Stimulated activated CD8-positive, alpha-beta memory T cell treated with anti-CD3 and anti-CD28 coated beads, Interleukin-4, amount 100 ng/mL, for 24 hours (primary cell): Measurements from ENCODE around the gene GUF1.

Source experiments
- DNase-seq: peaks from one replicate; pipeline ENCODE4 v3.0.0-alpha.2; 2020; ENCODE audit warnings: low read depth

Gene GUF1

DNA sequence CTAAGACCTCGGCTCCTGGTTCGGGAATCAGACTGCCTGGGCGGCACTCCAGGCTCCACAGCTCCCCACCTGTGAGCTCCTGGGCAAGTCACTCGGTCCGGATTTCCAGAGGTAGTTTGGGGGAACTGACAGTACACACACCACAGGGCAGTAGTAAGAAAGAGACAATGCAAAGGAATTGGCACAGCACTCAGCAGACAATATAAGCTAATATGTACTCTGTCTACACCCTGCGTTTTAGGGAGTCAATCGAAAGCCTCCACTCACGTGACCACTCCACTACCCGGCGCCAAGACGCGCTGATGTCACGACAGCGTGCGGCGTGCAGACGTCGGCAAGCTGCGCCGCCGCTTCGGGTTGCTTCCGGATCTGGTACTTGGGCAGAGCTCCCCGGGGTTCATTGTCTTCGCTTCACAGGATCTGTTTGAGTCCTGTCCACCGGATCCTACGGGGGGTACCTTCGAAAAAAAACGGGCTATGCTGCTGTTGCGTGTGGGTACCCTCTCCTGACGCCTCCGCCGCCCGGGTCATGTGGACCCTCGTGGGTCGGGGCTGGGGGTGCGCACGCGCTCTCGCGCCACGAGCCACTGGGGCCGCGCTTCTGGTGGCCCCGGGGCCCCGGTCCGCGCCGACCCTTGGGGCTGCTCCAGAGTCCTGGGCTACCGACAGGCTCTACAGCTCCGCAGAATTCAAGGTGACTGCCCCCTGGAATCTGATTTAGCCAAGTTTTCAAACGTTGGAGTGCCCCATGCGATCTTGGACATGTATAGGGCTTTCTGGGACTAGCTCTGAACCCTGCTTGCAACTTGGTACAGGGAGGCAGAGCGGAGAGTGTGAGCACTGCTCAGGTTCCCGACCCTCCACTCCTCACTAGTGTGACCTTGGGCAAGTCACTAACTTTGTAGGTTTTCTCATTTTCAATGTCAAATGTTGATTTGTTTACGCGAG, at the start of gene GUF1:
TSS of gene GUF1 (plus strand) at position 327 of the 948 bp plus-strand sequence. CDS start at position 530, 203 bp downstream.
- peak; percentile 78 for DNase-seq

- no peak for DNase-seq
These were observed 48.8 kb upstream of the GUF1 start for GRCh38 chr4:44629280-44629866.

DNA sequence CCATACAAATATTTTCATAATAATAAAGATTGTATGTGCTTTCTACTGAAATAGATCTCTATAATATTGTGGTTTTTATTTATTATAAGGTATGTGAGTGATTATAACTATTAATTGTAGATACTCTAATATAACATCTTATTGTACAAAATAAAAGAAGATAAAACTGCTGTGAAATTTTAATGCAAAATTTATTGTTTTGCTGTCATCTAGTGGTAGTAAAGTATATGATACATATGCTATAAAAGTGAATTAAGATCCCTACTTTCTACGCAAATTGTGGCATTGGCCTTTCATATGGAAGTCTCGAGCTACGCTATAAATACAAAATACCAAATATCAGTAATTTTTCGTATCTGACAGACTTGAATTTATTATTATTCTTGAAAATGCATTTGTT, 46.1 kb upstream of the GUF1 start:
- no peak for DNase-seq

DNA sequence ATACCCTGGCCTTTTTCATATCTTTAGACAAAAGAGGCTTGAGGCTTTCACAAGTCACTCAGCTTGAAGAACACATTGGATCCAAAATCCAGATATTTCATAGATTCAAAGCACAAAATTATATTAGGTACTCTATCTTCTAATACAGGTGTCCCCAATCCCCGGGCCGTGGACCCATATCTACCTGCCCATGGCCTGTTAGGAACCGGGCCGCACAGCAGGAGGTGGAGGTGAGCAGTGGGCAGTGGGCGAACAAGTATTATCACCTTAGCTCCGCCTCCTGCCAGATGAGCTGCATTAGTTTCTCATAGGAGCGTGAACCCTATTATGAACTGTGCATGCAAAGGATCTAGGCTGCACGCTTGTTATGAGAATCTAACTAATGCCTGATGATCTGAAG, 45.5 kb upstream of the GUF1 start:
- no peak for DNase-seq

GRCh38 chr4:44638091-44638490, 40.1 kb upstream of the GUF1 start:
- DNase-seq = no peak

- DNase-seq = no peak
These were observed 32.1 kb upstream of the GUF1 start for GRCh38 chr4:44646151-44646550.

DNA sequence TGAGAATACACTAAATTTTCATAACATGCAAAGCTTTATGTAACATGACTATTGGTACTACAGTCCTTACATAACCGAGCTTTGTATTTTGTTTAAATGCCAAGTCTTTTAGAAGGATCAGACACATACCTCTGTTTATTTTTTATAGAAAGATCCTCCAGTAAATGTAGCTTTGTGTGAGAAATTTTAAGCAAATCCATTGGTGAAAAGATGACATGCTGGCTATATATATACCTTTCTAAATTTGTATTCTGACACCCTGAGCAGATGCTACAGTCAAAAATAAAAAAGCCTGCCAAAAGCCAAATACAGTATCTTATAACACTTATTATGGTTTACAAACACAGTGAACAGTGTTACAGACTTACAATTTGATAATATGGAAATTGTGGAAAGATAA, 26.8 kb upstream of the GUF1 start, which contains the start of gene YIPF7:
TSS of gene YIPF7 (minus strand) at position 201 of the 400 bp plus-strand sequence. CDS start 1,525 bp downstream, outside the sequence.
- DNase-seq = no peak

DNA sequence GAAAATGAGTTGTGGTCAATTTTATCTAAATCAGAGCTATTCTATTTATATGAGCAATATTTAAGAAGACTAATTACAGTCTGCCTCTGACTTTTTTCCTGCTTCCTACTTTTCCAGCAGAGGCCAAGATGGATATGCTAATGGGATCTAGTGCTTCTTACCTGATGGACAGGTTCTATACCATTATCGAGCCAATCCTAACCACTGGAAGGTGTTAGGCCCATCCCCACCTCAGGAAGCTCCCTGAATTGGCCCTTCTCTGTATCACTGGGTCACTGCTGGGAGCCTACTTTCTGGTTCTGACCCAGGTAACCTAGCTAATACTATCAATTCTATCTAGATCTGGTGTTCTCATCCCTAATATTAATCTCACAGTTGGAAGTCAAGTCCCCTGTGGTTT, 26.2 kb upstream of the GUF1 start:
- DNase-seq = no peak

DNA sequence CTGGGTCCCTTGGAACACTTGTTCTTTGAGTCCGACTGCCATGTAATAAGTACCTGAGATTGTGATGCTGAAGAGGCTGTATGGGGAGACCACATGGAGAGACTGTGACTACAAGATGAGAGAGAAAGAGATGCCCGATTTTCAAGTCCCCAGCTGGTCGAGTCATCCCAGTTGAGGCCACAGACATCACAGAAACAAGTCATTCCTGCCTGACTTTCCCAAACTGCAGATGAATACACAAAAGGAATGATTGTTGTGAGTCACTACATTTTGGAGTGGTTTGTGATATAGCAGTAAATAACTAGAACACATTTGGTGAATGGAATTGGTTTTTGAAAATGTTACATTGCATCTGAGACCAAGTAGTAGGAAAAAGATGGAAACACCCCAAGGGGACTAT, 17.8 kb upstream of the GUF1 start:
- DNase-seq = no peak

- DNase-seq = no peak
These were observed 16.1 kb upstream of the GUF1 start for GRCh38 chr4:44661940-44662622.

DNA sequence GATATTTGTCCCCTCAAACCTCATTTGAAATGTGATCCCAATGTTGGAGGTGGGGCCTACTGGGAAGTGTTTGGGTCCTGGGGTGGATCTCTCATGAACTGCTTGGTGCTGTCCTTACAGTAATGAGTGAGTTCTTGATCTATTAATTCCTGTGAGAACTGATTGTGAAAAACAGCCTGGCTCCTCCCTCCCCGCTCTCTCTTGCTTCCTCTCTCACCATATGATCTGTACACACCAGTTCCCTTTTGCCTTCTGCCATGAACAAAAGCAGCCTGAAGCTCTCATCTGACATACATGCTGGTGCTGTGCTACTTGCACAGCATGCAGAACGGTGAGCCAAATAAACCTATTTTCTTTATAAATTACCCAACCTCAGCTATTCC, 15.6 kb upstream of the GUF1 start:
- no peak for DNase-seq

DNA sequence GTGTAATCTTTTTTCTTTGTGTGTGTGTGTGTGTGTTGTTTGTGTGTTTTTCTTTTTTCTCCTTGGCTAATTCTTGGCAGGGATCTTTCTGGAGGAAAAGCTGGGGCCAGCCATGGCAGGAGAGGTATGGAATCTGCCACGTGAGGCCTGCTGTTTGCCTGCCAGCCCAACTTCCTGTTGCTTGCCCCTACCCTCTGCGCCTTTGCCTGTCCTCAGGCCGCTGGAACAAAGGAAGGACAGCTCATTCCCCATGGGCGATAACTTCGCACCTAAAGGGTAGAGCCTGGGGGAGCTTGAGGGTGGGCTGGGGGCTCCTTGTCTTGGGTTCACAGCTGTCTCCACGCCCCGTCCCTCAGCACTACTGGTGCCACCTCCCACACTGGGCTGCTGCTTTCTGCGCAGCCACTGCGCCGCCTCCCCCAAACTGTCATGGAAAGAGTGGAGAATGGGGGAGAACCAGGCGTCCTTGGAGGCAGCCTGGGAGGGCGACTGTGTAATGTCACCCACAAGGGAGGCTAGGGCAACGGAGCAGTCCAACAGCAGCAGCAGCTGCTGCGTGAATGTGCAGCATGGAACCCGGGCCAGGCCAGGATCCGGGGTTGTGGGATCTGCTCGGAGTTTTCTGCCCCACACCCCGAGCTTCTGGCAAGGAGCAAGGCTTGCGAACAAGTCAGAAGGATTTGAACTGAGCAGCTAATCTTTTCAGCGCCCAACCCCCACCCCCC, 14.5 kb upstream of the GUF1 start:
- DNase-seq = no peak

- DNase-seq = no peak
These were observed 9.7 kb upstream of the GUF1 start for GRCh38 chr4:44668526-44668925.

DNA sequence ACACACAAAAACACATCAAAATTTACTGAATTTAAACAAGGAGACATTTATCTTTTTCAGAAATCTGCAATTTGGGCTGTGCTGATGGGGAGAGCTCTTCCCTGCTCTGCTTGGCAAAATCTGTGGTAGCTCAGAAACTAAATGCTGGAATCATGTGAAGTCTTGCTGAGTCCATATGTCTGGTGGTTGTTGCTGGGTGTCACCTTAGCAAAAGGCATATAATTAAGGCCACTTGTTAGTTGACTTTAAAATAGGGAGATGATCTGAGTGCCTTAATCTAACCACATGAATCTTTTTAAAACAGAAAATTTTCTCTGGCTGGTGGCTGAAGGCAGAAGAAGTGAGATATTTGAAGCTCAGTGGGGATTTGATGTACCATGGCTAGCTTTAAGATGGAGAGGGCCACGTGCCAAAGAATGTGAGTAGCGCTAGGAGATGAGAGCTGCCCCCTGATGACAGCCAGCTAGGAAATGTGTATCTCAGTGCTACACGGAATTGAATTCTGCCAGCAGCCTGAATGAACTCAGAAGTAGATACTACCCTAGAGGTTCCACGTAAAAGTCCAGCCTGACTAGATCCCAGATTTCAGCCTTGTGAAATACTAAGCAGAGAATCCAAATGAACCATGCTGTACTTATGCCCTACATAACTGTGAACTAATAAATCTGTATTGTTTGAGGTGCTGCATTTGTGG, 7.6 kb upstream of the GUF1 start:
- DNase-seq = no peak

- no peak for DNase-seq
These were observed 6.6 kb upstream of the GUF1 start for GRCh38 chr4:44671636-44672035.

DNA sequence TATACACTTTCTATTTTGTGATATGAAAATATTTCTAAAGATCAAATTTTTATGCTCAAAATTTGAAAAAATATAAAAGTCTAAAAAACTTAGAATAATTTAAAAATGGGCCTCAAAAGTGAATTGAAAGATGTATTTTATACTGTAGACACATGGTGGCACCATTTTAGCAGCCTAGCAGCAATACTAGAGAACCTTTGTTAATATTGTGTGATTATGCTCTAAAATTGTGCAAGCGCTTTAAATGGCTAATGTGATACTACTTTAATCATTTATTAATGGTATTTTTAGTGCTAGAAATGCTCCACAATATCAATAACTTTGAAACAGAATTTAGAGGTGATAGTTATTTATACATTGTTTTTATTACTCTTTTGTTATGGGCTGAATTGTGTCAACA, 3.7 kb upstream of the GUF1 start:
- no peak for DNase-seq

DNA sequence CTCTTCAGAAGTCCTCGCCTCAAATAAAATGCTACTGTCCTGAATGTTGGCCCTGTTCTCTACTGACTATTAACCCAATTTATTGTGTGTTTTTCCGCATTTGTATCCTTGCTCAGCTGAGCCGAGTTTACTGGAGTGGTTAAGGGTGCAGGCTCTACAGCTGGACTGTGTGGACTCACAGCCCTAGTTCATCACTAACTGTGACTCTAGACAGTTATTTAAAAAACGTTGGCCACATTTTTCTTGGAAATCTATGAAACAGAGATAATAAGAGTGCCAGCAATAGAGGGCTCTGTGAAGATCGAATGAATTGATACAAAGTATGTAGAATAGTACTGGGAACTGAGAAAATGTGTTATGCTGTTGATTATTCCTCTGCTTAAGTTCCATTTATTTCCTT, 2.9 kb upstream of the GUF1 start:
- no peak for DNase-seq

GRCh38 chr4:44679060-44679459, 840 bp downstream of the GUF1 start:
- DNase-seq = no peak

DNA sequence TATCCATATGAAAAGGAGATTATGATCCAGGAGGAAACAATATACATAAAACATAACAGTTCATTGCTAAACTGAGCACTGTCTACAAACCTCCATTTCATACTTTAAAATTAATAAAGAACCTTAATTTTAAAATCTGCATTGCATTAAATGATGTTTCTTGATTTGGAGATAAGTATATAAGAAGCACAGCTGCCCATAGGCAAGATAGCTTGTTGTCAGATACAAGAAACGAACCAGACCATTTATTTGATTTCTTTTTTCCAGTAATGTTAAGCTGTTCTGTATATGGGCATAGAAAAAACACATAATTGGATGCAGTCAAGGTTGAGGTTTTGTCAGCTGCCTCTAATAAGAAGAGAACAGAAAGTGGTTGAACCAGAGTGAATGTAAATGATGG, 6.4 kb downstream of the GUF1 start:
- DNase-seq = no peak

GRCh38 chr4:44700427-44700826, 22.2 kb downstream of the GUF1 start:
- no peak for DNase-seq

- no peak for DNase-seq
These were observed 22.8 kb downstream of the GUF1 start for GRCh38 chr4:44701037-44701436.

- no peak for DNase-seq
These were observed 26.5 kb downstream of the GUF1 start for GRCh38 chr4:44704673-44705072.
